T-helper 22 cell (primary cell): Measurements from ENCODE around the gene CNNM4.
"Not testable (repeated sequence)": the region's sequence is repeated elsewhere in the genome, so short reads cannot be mapped to it uniquely, and the experiment has no call there.

Source experiments
- DNase-seq: peaks from one replicate; pipeline ENCODE4 v3.0.0-alpha.2; 2020; ENCODE audit warnings: low read depth

Gene CNNM4

GRCh38 chr2:96792772-96793749 lies 32.4 kb downstream of the CNNM4 start:
- DNase-seq: no peak

GRCh38 chr2:96795076-96795475 lies 34.4 kb downstream of the CNNM4 start:
- DNase-seq: no peak

DNA sequence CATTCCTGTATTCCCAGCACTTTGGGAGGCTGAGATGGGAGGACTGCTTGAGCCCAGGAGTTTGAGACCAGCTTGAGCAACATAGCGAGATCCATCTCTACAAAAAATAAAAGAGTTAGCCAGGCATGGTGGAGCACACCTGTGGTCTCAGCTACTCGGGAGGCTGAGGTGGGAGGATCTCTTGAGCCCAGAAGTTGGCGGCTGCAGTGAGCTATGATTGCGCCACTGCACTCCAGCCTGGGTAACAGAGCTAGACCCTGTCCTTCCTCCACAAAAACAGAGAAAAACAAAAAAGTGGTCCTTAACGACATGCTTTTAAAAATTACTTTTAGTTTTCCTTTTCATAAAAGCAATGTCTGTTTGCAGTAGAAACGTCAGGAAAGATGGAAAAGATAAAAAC lies 35.8 kb downstream of the CNNM4 start:
- DNase-seq: not testable (repeated sequence)

DNA sequence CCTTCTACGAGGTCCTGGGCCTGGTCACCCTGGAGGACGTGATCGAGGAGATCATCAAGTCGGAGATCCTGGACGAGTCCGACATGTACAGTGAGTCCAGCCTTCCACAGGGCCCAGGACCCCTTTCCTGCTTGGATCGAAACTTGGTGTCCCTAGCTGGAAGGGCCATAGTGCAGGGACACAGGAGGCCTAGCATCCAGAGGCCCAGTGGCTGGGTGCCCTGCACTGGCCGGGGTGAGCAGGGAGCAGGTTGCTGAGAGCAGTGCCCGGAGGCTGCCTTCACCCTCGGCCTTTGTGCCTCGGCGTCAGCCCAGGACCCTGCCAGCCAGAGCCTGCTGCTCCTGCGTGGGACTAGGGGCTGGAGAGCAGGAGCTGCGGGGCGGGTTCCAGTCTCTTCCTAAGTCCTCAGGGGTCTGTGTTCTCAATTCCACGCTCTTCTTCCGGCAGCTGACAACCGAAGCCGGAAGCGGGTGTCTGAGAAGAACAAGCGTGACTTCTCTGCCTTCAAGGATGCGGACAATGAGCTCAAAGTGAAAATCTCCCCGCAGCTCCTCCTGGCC lies 36.4 kb downstream of the CNNM4 start:
- no peak for DNase-seq

DNA sequence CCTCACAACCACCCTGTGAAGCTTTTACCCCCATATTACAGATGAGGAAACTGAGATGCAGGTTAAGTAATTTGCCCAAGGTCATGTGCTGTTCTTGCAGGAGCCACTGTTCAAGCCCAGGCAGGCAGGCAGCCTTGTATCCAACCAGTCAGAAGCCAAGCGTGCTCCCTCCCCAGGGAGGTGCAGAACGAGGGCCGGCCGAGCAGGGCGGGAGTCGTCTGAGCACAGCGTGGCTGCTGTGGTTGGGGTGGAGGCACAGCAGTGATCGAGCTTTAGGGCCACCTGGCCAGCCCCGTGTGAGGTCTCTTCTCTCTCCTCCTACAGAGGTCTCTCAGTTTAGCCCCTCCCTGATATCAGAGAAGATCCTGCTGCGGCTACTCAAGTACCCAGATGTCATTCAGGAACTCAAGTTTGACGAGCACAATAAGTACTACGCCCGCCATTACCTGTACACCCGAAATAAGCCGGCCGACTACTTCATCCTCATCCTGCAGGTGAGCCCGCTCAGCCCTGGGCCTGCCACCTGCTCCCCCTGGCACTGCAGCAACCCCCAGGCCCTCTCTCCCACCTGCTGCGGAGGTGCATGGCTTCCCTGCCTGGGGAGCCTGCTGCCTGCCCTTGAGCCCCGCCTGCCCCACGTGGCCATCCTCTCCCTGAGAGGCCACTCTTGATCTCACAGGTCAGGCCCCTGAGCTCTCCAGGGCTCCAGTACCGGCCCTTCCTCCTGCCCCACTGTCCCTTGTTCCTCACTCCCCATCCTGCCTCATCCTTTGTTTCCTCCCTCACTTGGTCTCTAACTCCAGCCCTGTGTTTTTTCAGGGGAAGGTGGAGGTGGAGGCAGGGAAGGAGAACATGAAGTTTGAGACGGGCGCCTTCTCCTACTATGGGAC lies 38.3 kb downstream of the CNNM4 start:
- no peak for DNase-seq

- DNase-seq: no peak
These were observed 38.9 kb downstream of the CNNM4 start for GRCh38 chr2:96799623-96799935.

DNA sequence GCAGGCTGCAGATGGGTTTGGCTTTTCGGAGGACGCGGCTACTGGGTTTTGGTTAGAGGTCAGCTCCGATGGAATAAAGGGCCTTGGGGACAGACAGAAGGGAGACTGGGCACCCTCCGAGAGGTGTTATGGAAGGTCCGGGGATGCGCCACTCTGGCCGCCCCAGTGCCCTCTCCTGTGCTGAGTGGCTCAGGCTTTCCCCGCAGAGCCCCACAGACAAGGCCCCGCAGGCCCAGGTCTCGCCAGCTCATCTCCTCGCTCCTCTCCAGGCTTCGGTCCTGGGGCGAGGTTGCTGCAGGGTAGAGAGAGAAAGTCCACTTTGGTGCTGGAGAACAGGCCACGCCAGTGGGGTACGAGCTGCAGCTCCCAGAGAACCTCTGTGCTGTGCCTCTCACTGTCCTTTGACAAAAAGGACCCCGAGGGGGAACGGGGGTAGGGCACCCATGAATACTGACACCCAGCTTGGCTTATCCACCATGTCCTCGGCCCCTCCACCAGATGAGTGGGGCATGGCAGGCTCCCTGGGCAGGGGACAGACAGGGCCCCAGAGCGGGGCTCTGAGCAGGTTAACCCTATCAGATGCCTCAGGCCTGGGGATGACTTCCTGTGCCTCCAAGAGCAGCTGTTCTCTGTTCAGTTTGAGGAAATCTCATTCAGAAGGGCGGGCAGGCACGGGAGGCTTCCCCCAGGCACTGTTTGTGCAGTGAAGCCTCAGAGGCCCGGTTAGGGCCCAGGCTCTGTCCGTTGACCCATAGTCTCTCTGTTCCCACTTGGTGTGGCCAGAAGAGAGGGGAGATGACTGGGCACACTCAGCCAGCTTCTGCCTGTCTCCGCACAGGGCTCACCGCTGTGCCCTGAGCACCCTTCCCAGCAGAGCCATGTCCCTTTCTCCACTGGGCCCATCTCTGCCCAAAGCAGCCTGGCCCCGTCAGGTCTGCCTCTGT lies 39.6 kb downstream of the CNNM4 start:
- no peak for DNase-seq

DNA sequence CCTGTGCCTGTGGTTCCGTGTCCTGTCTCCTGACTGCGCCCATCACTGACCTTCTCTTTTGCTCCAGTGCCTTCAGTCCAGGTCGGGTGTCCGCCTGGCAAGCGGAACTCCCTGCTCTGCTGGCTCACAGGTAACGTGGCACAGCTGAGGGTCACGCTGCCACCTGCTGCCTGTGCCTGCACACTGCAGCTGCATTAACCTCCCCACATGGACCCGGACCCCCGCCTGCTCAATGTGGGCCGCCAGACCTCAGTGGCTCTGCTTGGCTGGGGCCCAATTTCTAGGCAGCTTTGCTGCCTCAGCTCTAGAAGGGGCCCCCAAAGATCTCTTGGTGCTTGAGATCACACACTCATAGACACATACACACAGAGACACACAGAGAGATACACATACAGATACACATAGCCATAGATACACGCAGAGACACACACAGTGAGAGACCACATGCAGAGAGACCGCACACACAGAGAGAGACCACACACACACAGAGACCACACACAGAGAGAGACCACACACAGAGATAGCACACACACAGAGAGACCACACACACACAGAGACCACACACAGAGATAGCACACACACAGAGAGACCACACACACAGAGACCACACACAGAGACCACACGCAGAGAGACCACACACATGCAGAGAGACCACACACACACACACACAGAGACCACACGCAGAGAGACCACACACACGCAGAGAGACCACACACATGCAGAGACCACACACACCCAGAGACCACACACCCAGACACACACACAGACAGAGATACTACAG lies 40.5 kb downstream of the CNNM4 start:
- DNase-seq: peak; percentile 24

- DNase-seq: no peak
These were observed 41.3 kb downstream of the CNNM4 start for GRCh38 chr2:96801786-96802595.

- DNase-seq: no peak
These were observed 42.0 kb downstream of the CNNM4 start for GRCh38 chr2:96802721-96803120.

DNA sequence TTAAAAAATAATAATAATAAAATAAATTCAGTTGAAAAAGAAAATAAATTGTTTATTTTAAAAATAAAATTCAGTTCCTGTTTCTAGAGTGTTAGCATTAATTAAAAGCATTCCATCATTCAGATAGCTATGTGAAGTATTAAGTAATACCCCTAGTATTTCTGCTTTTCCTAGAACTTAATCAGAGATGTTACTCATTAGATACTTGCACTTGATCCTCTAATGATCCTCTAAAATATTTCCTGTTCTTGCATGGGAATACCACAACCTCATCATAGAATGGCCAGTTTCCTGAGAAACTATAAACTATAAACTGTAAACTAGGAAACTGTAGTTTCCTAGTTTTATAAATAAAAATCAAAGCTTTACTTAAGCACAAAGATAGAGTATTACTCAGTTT lies 44.3 kb downstream of the CNNM4 start:
- DNase-seq: no peak

GRCh38 chr2:96805946-96806345 lies 45.2 kb downstream of the CNNM4 start:
- DNase-seq: not testable (repeated sequence)

DNA sequence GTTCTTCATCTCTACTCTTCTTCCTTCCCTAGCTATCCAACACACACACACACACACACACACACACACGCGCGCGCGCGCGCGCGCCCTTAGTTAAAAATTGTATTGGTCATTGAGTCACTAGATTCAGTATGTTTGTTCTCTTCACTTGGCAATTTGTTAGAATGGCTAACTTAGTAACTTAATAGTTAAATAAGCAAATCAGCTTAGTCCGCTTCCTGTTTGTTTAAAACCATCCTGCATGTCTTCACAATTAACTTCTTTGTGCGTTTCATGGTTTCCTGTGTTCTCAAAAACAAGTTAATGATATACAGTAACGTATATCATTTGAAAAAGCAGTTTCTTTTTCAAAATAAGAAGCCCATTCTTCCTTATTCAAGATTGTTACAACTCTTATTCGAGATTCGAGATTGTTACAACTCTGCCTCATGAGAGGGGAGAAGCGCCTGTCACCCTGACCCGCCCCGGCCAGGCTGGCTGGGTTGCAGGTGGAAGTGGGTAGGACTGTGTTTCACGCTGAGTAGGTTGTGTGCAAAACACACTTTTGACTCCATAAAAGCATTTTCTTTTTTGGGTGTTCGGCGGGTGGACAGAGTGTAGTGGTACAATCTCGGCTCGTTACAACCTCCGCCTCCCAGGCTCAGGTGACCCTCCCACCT lies 45.9 kb downstream of the CNNM4 start:
- DNase-seq: peak; percentile 17

GRCh38 chr2:96807127-96807471 lies 46.4 kb downstream of the CNNM4 start:
- no peak for DNase-seq

- DNase-seq: no peak
These were observed 47.6 kb downstream of the CNNM4 start for GRCh38 chr2:96808176-96808837.

DNA sequence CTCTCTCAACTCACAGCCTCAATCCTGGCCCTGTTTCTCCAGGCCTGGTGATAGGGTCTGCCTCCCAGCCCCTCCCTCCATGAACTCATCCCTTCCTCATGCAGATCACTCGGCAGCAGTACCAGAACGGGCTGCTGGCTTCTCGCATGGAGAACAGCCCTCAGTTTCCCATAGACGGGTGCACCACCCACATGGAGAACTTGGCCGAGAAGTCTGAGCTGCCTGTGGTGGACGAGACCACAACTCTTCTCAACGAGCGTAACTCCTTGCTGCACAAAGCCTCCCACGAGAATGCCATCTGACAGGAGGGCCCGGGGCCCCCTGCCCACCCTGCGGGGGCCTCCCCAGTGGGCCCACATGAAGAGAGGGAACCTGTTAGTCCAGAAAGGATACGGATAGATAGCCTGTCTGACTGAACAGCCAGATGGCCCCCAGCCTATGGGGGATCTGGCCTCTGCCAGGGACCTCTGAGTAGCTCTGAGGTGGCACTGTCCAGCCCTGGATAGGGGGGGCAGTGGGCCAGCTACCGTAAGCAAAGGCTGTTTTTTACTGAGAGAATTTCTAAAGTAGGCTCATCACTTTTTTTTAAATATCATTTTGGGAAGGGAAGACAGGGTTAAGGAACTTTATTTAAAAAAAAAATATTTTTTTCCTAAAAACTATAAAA lies 48.6 kb downstream of the CNNM4 start:
- DNase-seq: no peak

DNA sequence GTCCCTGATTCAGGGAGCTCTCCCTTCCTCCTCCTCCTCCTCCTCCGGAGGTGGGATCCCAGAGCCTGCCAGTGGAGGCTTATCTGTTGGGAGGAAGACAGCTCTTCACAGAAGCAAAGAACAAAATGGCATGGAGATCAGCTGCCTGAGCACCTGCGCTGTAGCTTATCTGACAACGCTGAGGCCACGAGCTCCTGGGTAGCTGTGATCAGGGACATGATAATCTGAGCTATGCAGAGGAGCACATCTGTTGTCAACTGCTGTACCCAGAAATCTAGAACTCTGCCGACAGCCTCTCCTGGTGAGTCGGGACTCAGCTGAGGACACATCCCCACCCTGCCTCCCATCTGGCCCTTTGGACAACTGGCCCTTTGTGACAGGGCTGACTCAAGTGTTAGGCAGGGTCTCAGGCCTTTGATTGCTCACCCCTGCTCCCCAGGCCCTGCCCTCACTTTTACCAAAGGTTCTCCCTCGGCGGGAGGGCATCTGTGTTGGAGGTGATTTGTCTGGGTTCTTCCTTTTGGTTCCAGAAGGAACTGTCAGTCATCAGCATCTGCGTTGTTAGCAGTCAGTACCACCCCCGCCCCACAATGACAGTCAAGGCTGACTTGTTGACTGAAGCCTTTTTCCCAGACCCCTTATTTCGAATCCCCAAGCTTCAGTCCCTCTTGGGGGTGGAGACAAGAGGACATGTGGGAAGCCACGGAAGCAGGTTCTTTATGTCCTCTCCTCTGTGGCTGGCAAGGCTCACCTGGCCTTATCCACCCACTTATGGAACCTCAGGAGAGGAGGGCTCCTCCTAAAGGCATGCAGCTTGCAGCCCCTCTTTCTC lies 49.5 kb downstream of the CNNM4 start:
- DNase-seq: no peak
